PC-3 (cell line): ENCODE results near the gene APBB2. TPM values are rescaled to one million over a fixed set of nuclear protein-coding genes. Genes with fewer than 3 reads are reported as not detected.

Experiments
- ATAC-seq: fragments of 200-7000 bp; cut with Tn5 transposase; 2 replicates; pipeline ENCODE4 v1.9.1; 2020; ENCODE audit warnings: mild to moderate bottlenecking, moderate library complexity
- BruUV-seq: library from RNA; stranded (reverse); fragments of 400-500 nt; replicated peaks from 2 replicates; lab custom pipeline; 2021; lab: Mats Ljungman, UMichigan
- CTCF ChIA-PET: fragments of 300-600 bp; sonication (Branson Sonifier 250); formaldehyde crosslinking; loops from one replicate; lab custom pipeline; 2022; ENCODE audit warnings: antibody characterized with exemption; lab: Charles Lee
- POLR2A ChIA-PET: fragments of 300-600 bp; sonication (Branson Sonifier 250); formaldehyde crosslinking; loops from one replicate; lab custom pipeline; 2022; ENCODE audit warnings: antibody characterized with exemption; ENCODE audit not compliant: unreplicated experiment; lab: Charles Lee
- DNase-seq: peaks from one replicate; pipeline ENCODE4 v3.0.0-alpha.2; 2015
- H2AFZ ChIP-seq: fragments of 300-600 bp; sonication (generic); 2 replicates; pipeline ENCODE4 v1.6.0; 2016; ENCODE audit warnings: antibody characterized with exemption, low read length
- H3F3A ChIP-seq: fragments of 300-600 bp; sonication (generic); one replicate; pipeline ENCODE4 v1.6.0; 2017; ENCODE audit warnings: antibody characterized with exemption, low read length, control low read depth, mild to moderate bottlenecking; ENCODE audit not compliant: unreplicated experiment
- H3K27ac ChIP-seq: fragments of 300-600 bp; sonication (generic); 2 replicates; pipeline ENCODE4 v1.5.1; 2016; ENCODE audit warnings: mild to moderate bottlenecking, low read length
- H3K27me3 ChIP-seq: fragments of 300-600 bp; sonication (generic); 2 replicates; pipeline ENCODE4 v1.6.1; 2016; ENCODE audit warnings: low read length, mixed read lengths
- H3K36me3 ChIP-seq: fragments of 300-600 bp; sonication (generic); 2 replicates; pipeline ENCODE4 v1.6.1; 2016; ENCODE audit warnings: low read depth, mixed run types, low read length, mixed read lengths
- H3K4me1 ChIP-seq: fragments of 300-600 bp; sonication (generic); 2 replicates; pipeline ENCODE4 v1.5.1; 2016; ENCODE audit warnings: low read length; ENCODE audit not compliant: insufficient read depth
- H3K4me2 ChIP-seq: fragments of 300-600 bp; sonication (generic); 2 replicates; pipeline ENCODE4 v1.6.0; 2016; ENCODE audit warnings: low read length
- H3K4me3 ChIP-seq: fragments of 300-600 bp; sonication (generic); 2 replicates; pipeline ENCODE4 v1.5.1; 2016; ENCODE audit warnings: mild to moderate bottlenecking, low read length, mixed read lengths
- H3K79me2 ChIP-seq: fragments of 300-600 bp; sonication (generic); 2 replicates; pipeline ENCODE4 v1.6.1; 2017; ENCODE audit warnings: low read length, mixed read lengths
- H3K9ac ChIP-seq: fragments of 300-600 bp; sonication (generic); 2 replicates; pipeline ENCODE4 v1.6.0; 2016; ENCODE audit warnings: mild to moderate bottlenecking, low read length
- H3K9me2 ChIP-seq: fragments of 300-600 bp; sonication (generic); replicated peaks from 2 replicates; pipeline ENCODE4 v1.6.1; 2016; ENCODE audit warnings: mixed run types, low read length, mixed read lengths
- H3K9me3 ChIP-seq: fragments of 300-600 bp; sonication (generic); 2 replicates; pipeline ENCODE4 v1.6.1; 2016; ENCODE audit warnings: low read length, mixed read lengths
- H4K20me1 ChIP-seq: fragments of 300-600 bp; sonication (generic); 2 replicates; pipeline ENCODE4 v1.6.1; 2016; ENCODE audit warnings: low read length, mixed read lengths
- CTCF ChIP-seq: fragments of 300-600 bp; sonication (generic); conservative IDR thresholded peaks from 2 replicates; pipeline ENCODE4 v1.5.1; 2017; ENCODE audit warnings: antibody characterized with exemption, low read depth, mild to moderate bottlenecking, low read length
- EZH2 ChIP-seq: fragments of 300-600 bp; sonication (generic); IDR thresholded peaks from one replicate; pipeline ENCODE4 v1.6.1; 2017; ENCODE audit warnings: antibody characterized with exemption, mild to moderate bottlenecking, low read length; ENCODE audit not compliant: unreplicated experiment
- EZH2phosphoT487 ChIP-seq: fragments of 300-600 bp; sonication (generic); IDR thresholded peaks from 2 replicates; pipeline ENCODE4 v1.6.1; 2018; ENCODE audit warnings: mild to moderate bottlenecking, antibody characterized with exemption, low read length, borderline replicate concordance
- intact Hi-C: fragments of 100-400 bp; cut with micrococcal nuclease; formaldehyde crosslinking; loops from 2 replicates; pipeline ENCODE4 v1.9.0; 2023
- total RNA-seq: library from RNA; depleted of rRNA; stranded (reverse); fragments of >200 nt; gene quantifications from 2 replicates; pipeline ENCODE4 v1.2.3, GENCODE V29; 2014

APBB2 gene
- total RNA-seq, 1 experiment from 2014 or later = 24.7 TPM

DNA sequence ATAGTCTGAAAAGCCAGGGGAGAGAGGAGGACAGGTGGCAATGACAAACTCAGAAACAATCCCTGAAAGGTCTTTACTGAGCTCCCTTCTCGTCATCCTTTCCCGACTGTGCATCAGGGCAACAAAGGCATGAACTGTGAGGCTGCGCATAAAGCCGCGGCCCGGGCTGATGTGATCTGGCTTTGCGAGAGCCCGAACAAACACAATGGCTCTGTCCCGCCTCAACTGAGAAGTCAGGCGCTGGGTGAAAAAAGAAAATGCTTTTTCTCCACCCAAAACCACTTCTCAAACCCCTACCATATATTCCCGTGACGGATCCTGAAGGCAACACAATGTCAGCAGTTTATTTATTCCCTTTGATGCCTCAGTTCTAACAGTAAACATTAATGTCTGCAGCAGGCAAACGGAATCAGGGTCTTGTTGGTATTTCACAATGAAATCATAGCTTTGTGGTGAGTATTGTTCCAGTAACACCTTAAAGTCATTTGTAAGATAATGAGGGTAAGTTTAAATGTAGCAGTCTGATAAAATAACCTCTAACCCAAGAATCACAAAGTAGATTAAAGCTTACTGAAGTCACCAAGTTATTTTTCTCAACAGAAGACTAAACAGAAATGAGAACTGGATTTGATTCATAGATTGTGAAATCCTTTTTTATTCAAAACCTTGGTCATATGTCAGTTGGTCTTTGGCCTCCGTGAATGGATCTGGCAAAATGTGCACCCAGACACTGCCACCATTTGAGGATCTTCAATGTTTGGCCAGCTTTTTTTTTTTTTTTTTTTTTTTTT lies 67.4 kb downstream of the APBB2 start:
- H3K4me3 ChIP-seq = no peak overlapping the region
- H3K9me2 ChIP-seq = no peaks in the 10 kb centered on the region
- no peak overlapping the region for H3K9ac ChIP-seq
- no peak overlapping the region for H2AFZ ChIP-seq
- H3K27me3 ChIP-seq = no peaks in the 10 kb centered on the region
- CTCF ChIA-PET = no interaction called here
- H3K79me2 ChIP-seq = peaks cover 31% of the 10 kb centered on the region
- no peak for TF ChIP-seq EZH2phosphoT487
- no peak for TF ChIP-seq EZH2
- TF ChIP-seq CTCF = no peak
- BruUV-seq = no TSS peak
- POLR2A ChIA-PET = no interaction called here
- H3K36me3 ChIP-seq = peaks cover under 1% of the 10 kb centered on the region; the same call in 1 of the 2 replicates
- H3K9me3 ChIP-seq = no peaks in the 10 kb centered on the region
- no peaks in the 10 kb centered on the region for H4K20me1 ChIP-seq
- no peak overlapping the region for H3K27ac ChIP-seq
- H3K4me1 ChIP-seq = peaks cover 13% of the 10 kb centered on the region
- DNase-seq (no peak), ATAC-seq (no peak)
- H3F3A ChIP-seq = no peaks in the 10 kb centered on the region
- intact Hi-C loops = no loop called here
- no peak overlapping the region for H3K4me2 ChIP-seq

DNA sequence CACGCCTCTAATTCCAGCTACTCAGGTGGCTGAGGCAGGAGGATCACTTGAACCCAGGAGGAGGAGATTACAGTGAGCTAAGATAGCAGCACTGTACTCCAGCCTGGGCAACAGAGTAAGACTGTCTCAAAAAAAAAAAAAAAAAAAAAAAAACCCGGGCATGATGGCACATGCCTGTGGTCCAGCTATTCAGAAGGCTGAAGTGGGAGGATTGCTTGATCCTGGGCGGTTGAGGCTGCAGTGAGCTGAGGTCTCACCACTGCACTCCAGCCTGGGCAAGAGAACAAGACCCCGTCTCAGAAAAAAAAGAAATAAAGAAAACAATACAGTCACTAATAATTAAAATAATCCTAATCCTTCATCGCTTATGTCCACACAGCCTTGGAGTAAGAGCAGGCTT lies 68.1 kb downstream of the APBB2 start:
- Histone ChIP-seq H3F3A (no peaks in the 10 kb centered on the region), H2AFZ (no peak overlapping the region), H3K9me3 (no peaks in the 10 kb centered on the region), H3K9me2 (no peaks in the 10 kb centered on the region), H3K4me1 (peaks cover 13% of the 10 kb centered on the region), H3K27ac (no peak overlapping the region), H3K36me3 (peaks cover 4% of the 10 kb centered on the region), H3K9ac (no peak overlapping the region), H3K4me2 (no peak overlapping the region), H3K4me3 (no peak overlapping the region), H4K20me1 (no peaks in the 10 kb centered on the region), H3K27me3 (no peaks in the 10 kb centered on the region), H3K79me2 (peaks cover 31% of the 10 kb centered on the region)
- intact Hi-C loops = no loop called here
- TF ChIP-seq EZH2 (no peak), EZH2phosphoT487 (no peak), CTCF (no peak)
- ChIA-PET CTCF (no interaction called here), POLR2A (no interaction called here)
- DNase-seq (no peak), ATAC-seq (no peak)
- no TSS peak for BruUV-seq

DNA sequence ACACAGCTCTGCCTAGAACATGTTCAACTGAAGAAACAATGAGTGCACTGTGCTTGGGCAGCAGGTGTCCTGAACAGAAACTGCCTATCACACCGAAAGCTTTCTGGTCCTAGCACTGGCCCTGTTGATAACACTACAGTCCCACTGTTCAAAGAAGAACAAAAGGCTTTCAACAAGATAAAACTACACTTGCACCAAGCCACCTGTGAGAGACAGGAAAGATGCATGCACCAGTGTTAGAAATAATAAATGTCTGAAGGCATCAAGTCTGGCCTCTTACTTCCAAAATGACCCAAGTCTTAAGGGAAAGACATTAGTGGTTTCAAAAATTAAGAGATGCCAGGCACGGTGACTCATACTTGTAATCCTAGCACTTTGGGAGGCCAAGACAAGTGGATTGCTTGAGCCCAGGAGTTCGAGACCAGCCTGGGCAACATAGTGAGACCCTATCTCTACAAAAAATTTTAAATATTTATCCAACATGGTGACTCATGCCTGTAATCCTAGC lies 68.7 kb downstream of the APBB2 start:
- Histone ChIP-seq H3K27me3 (no peaks in the 10 kb centered on the region), H4K20me1 (no peaks in the 10 kb centered on the region), H3K27ac (no peak overlapping the region), H3K4me3 (no peak overlapping the region), H2AFZ (no peak overlapping the region), H3F3A (no peaks in the 10 kb centered on the region), H3K9me3 (no peaks in the 10 kb centered on the region), H3K4me1 (peaks cover 13% of the 10 kb centered on the region), H3K9ac (no peak overlapping the region), H3K4me2 (no peak overlapping the region), H3K36me3 (peaks cover 4% of the 10 kb centered on the region), H3K9me2 (no peaks in the 10 kb centered on the region), H3K79me2 (peaks cover 31% of the 10 kb centered on the region)
- intact Hi-C loops = no loop called here
- CTCF ChIA-PET = no interaction called here
- no TSS peak for BruUV-seq
- POLR2A ChIA-PET = no interaction called here
- ATAC-seq (no peak), DNase-seq (no peak)
- TF ChIP-seq CTCF (no peak), EZH2phosphoT487 (no peak), EZH2 (no peak)
